CD4-positive, alpha-beta memory T cell (primary cell): ENCODE data around the gene USP24. TPM values are rescaled to one million over a fixed set of nuclear protein-coding genes. Genes with fewer than 3 reads are reported as not detected.

ENCODE experiments used
- CTCF ChIA-PET: fragments of 350-600 bp; sonication (Branson Sonifier 250); formaldehyde crosslinking; loops from one replicate; lab custom pipeline; 2021; ENCODE audit warnings: inconsistent platforms; ENCODE audit not compliant: partially characterized antibody; lab: Charles Lee
- POLR2A ChIA-PET: fragments of 350-600 bp; sonication (Branson Sonifier 250); formaldehyde crosslinking; loops from one replicate; lab custom pipeline; 2021; ENCODE audit not compliant: partially characterized antibody; lab: Charles Lee
- DNase-seq, 5 donors: peaks; one replicate each; pipeline versions ENCODE4 v3.0.0 to v3.0.0-alpha.2; 2020 to 2022; ENCODE audit warnings: mixed read lengths in 1 of 5
- H3K27ac ChIP-seq: one replicate; pipeline ENCODE4 v1.7.0; 2013; ENCODE audit warnings: low read depth, low read length
- H3K27me3 ChIP-seq: 2 replicates; pipeline ENCODE4 v1.7.0; 2013; ENCODE audit warnings: mild to moderate bottlenecking, low read length, moderate library complexity; ENCODE audit not compliant: insufficient read depth
- H3K36me3 ChIP-seq: 2 replicates; pipeline ENCODE4 v1.7.0; 2013; ENCODE audit warnings: mild to moderate bottlenecking, low read length, moderate library complexity; ENCODE audit not compliant: insufficient read depth
- H3K4me1 ChIP-seq: 2 replicates; pipeline ENCODE4 v1.7.0; 2013; ENCODE audit warnings: mild to moderate bottlenecking, low read length, moderate library complexity; ENCODE audit not compliant: insufficient read depth
- H3K4me3 ChIP-seq, 2 donors: one replicate each; pipeline ENCODE4 v1.7.0; 2013; ENCODE audit warnings: low read length in 2 of 2, mild to moderate bottlenecking in 1 of 2
- H3K9me3 ChIP-seq, 2 donors: one replicate each; pipeline ENCODE4 v1.7.0; 2013; ENCODE audit warnings: low read length in 2 of 2, control low read depth in 1 of 2; ENCODE audit not compliant: control insufficient read depth in 1 of 2
- H3K27ac Mint-ChIP-seq, 7 donors: one replicate each; pipeline ENCODE4 v1.8.0; 2020 to 2021; ENCODE audit warnings: mixed read lengths in 7 of 7, mild to moderate bottlenecking in 6 of 7, inconsistent platforms in 3 of 7, moderate library complexity in 3 of 7
- H3K27me3 Mint-ChIP-seq, 2 donors: one replicate each; pipeline ENCODE4 v1.8.0; 2020 to 2021; ENCODE audit warnings: mixed read lengths in 2 of 2
- H3K36me3 Mint-ChIP-seq, 2 donors: one replicate each; pipeline ENCODE4 v1.8.0; 2020 to 2021; ENCODE audit warnings: mixed read lengths in 2 of 2, inconsistent platforms in 1 of 2, mild to moderate bottlenecking in 1 of 2
- H3K4me1 Mint-ChIP-seq, 4 donors: one replicate each; pipeline ENCODE4 v1.8.0; 2020 to 2021; ENCODE audit warnings: mixed read lengths in 4 of 4, mild to moderate bottlenecking in 1 of 4
- H3K4me3 Mint-ChIP-seq, 8 donors: one replicate each; pipeline ENCODE4 v1.8.0; 2020 to 2021; ENCODE audit warnings: mixed read lengths in 8 of 8, mild to moderate bottlenecking in 7 of 8, moderate library complexity in 6 of 8, inconsistent platforms in 3 of 8
- H3K9me3 Mint-ChIP-seq, 8 donors: one replicate each; pipeline ENCODE4 v1.8.0; 2020 to 2021; ENCODE audit warnings: mixed read lengths in 8 of 8, mild to moderate bottlenecking in 5 of 8, inconsistent platforms in 3 of 8, moderate library complexity in 1 of 8
- intact Hi-C: fragments of 100-400 bp; cut with micrococcal nuclease; formaldehyde crosslinking; loops from one replicate; pipeline ENCODE4 v1.15.1; 2023
- polyA plus RNA-seq, 2 donors: library from polyadenylated mRNA; unstranded; fragments of 300-500 nt; fragmentation: Illumina TruSeq; gene quantifications; one replicate each; pipeline ENCODE4 v1.2.3, GENCODE V29; 2021
- total RNA-seq, 2 experiments: library from RNA; stranded (reverse); gene quantifications; one replicate each; pipeline ENCODE4 v1.2.3, GENCODE V29; 2021

Gene USP24
- total and polyA plus RNA-seq, 4 experiments from 2014 or later: 1.6 to 74.2 (median 42.1) TPM

- H3K27me3 ChIP-seq: no peaks in the 10 kb centered on the region
- peaks cover 37% of the 10 kb centered on the region for H3K36me3 ChIP-seq
- DNase-seq: no peak
- ChIA-PET CTCF (no interaction called here), POLR2A (no interaction called here)
- Mint-ChIP-seq H3K4me3 (no peak overlapping the region), H3K27ac (peak overlapping the region in 2 of 7 donors; percentile 45 to 67), H3K27me3 (no peaks in the 10 kb centered on the region), H3K4me1 (peaks cover 8 to 16% (median 13%) of the 10 kb centered on the region in 4 donors), H3K9me3 (no peaks in the 10 kb centered on the region), H3K36me3 (peaks cover 45 to 68% of the 10 kb centered on the region in 2 donors)
- H3K27ac ChIP-seq: no peak overlapping the region
- H3K4me3 ChIP-seq: no peak overlapping the region
- intact Hi-C loops: no loop called here
- H3K9me3 ChIP-seq: no peaks in the 10 kb centered on the region
- H3K4me1 ChIP-seq: no peaks in the 10 kb centered on the region
Measured at GRCh38 chr1:55169126-55169525, 46.0 kb downstream of the USP24 start.

- DNase-seq: no peak
- H3K36me3 Mint-ChIP-seq: peaks cover 46 to 71% of the 10 kb centered on the region in 2 donors
- H3K4me1 Mint-ChIP-seq: peaks cover 8 to 14% (median 12%) of the 10 kb centered on the region in 4 donors
- no peak overlapping the region for H3K4me3 ChIP-seq
- intact Hi-C loops: no loop called here
- H3K4me1 ChIP-seq: no peaks in the 10 kb centered on the region
- no peaks in the 10 kb centered on the region for H3K27me3 Mint-ChIP-seq
- H3K27me3 ChIP-seq: no peaks in the 10 kb centered on the region
- H3K4me3 Mint-ChIP-seq: no peak overlapping the region
- peaks cover 42% of the 10 kb centered on the region for H3K36me3 ChIP-seq
- H3K27ac Mint-ChIP-seq: peak overlapping the region in 1 of 7 donors; percentile 19
- no peaks in the 10 kb centered on the region for H3K9me3 ChIP-seq
- ChIA-PET CTCF (no interaction called here), POLR2A (no interaction called here)
- H3K9me3 Mint-ChIP-seq: no peaks in the 10 kb centered on the region
- no peak overlapping the region for H3K27ac ChIP-seq
Measured at GRCh38 chr1:55168353-55168752, 46.8 kb downstream of the USP24 start.

- Mint-ChIP-seq H3K4me3 (no peak overlapping the region), H3K9me3 (no peaks in the 10 kb centered on the region), H3K4me1 (peaks cover 8 to 14% (median 11%) of the 10 kb centered on the region in 4 donors), H3K27ac (peak overlapping the region in 5 of 7 donors; percentile 3 to 70 (median 53)), H3K36me3 (peaks cover 45 to 70% of the 10 kb centered on the region in 2 donors), H3K27me3 (no peaks in the 10 kb centered on the region)
- POLR2A ChIA-PET: interaction anchor here (1.4 kb wide), 1 partner anchor 46 kb away, joined by 3 read pairs; no protein-coding TSS in a partner anchor
- Histone ChIP-seq H3K9me3 (no peaks in the 10 kb centered on the region), H3K27ac (no peak overlapping the region), H3K4me3 (no peak overlapping the region), H3K4me1 (no peaks in the 10 kb centered on the region), H3K36me3 (peaks cover 42% of the 10 kb centered on the region), H3K27me3 (no peaks in the 10 kb centered on the region)
- no peak for DNase-seq
- intact Hi-C loops: no loop called here
- CTCF ChIA-PET: no interaction called here
Measured at GRCh38 chr1:55167224-55167871, 47.8 kb downstream of the USP24 start.

- no peaks in the 10 kb centered on the region for H3K9me3 ChIP-seq
- POLR2A ChIA-PET: no interaction called here
- Mint-ChIP-seq H3K4me1 (peaks cover 0 to 9% (median 7%) of the 10 kb centered on the region in 4 donors), H3K9me3 (no peaks in the 10 kb centered on the region), H3K27me3 (no peaks in the 10 kb centered on the region), H3K27ac (peak overlapping the region in 2 of 7 donors; percentile 38 to 47), H3K4me3 (no peak overlapping the region), H3K36me3 (peaks cover 29 to 59% of the 10 kb centered on the region in 2 donors)
- H3K36me3 ChIP-seq: peaks cover 27% of the 10 kb centered on the region
- CTCF ChIA-PET: interaction anchor here (1.4 kb wide), 1 partner anchor 113 kb away, joined by 4 read pairs; no protein-coding TSS in a partner anchor
- H3K4me1 ChIP-seq: no peaks in the 10 kb centered on the region
- no peak overlapping the region for H3K4me3 ChIP-seq
- no peak for DNase-seq
- H3K27ac ChIP-seq: no peak overlapping the region
- no peaks in the 10 kb centered on the region for H3K27me3 ChIP-seq
- intact Hi-C loops: loop anchor here (5.0 kb wide), 1 partner anchor 47 kb away; no protein-coding TSS in a partner anchor
Measured at GRCh38 chr1:55164906-55165305, 50.3 kb downstream of the USP24 start.

- H3K27me3 Mint-ChIP-seq: no peaks in the 10 kb centered on the region
- H3K4me3 Mint-ChIP-seq: no peak overlapping the region
- H3K4me1 ChIP-seq: no peaks in the 10 kb centered on the region
- no peak overlapping the region for H3K27ac ChIP-seq
- H3K9me3 ChIP-seq: no peaks in the 10 kb centered on the region
- peak overlapping the region in 1 of 7 donors; percentile 37 for H3K27ac Mint-ChIP-seq
- peaks cover 27% of the 10 kb centered on the region for H3K36me3 ChIP-seq
- peaks cover 0 to 13% (median 4%) of the 10 kb centered on the region in 4 donors for H3K4me1 Mint-ChIP-seq
- H3K4me3 ChIP-seq: no peak overlapping the region
- H3K9me3 Mint-ChIP-seq: no peaks in the 10 kb centered on the region
- intact Hi-C loops: no loop called here
- CTCF ChIA-PET: interaction anchor here (0.8 kb wide), 1 partner anchor 17 kb away, joined by 3 read pairs; no protein-coding TSS in a partner anchor
- no peaks in the 10 kb centered on the region for H3K27me3 ChIP-seq
- H3K36me3 Mint-ChIP-seq: peaks cover 38 to 64% of the 10 kb centered on the region in 2 donors
- POLR2A ChIA-PET: interaction anchor here (1.2 kb wide), 1 partner anchor 56 kb away, joined by 4 read pairs; the partner anchor contains the start of gene USP24
- no peak for DNase-seq
Measured at GRCh38 chr1:55159571-55159970, 55.6 kb downstream of the USP24 start.

GRCh38 chr1:55156608-55157007 lies 58.6 kb downstream of the USP24 start:
- POLR2A ChIA-PET: no interaction called here
- CTCF ChIA-PET: no interaction called here

GRCh38 chr1:55156093-55156492 lies 59.1 kb downstream of the USP24 start:
- intact Hi-C loops: no loop called here
- H3K4me3 ChIP-seq: no peak overlapping the region
- Mint-ChIP-seq H3K27ac (peak overlapping the region in 5 of 7 donors; percentile 0 to 75 (median 53)), H3K4me3 (no peak overlapping the region), H3K9me3 (no peaks in the 10 kb centered on the region), H3K27me3 (no peaks in the 10 kb centered on the region), H3K4me1 (peaks cover 15 to 33% (median 19%) of the 10 kb centered on the region in 4 donors), H3K36me3 (peaks cover 46 to 71% of the 10 kb centered on the region in 2 donors)
- peaks cover 20% of the 10 kb centered on the region for H3K4me1 ChIP-seq
- H3K27me3 ChIP-seq: no peaks in the 10 kb centered on the region
- ChIA-PET POLR2A (no interaction called here), CTCF (no interaction called here)
- H3K9me3 ChIP-seq: no peaks in the 10 kb centered on the region
- H3K27ac ChIP-seq: peak overlapping the region; percentile 14
- DNase-seq: no peak
- peaks cover 27% of the 10 kb centered on the region for H3K36me3 ChIP-seq

More at GRCh38 chr1:55156608-55157007, 58.6 kb downstream of the USP24 start:
- peaks cover 30% of the 10 kb centered on the region for H3K36me3 ChIP-seq
- intact Hi-C loops: no loop called here
- no peaks in the 10 kb centered on the region for H3K9me3 ChIP-seq
- no peak for DNase-seq
- no peak overlapping the region for H3K4me3 Mint-ChIP-seq
- peaks cover 43 to 68% of the 10 kb centered on the region in 2 donors for H3K36me3 Mint-ChIP-seq
- H3K4me3 ChIP-seq: no peak overlapping the region
- H3K27me3 Mint-ChIP-seq: no peaks in the 10 kb centered on the region
- peaks cover 14% of the 10 kb centered on the region for H3K4me1 ChIP-seq
- no peak overlapping the region for H3K27ac ChIP-seq
- H3K27ac Mint-ChIP-seq: peak overlapping the region in 3 of 7 donors; percentile 5 to 69 (median 30)
- H3K4me1 Mint-ChIP-seq: peaks cover 10 to 28% (median 14%) of the 10 kb centered on the region in 4 donors
- no peaks in the 10 kb centered on the region for H3K9me3 Mint-ChIP-seq
- H3K27me3 ChIP-seq: no peaks in the 10 kb centered on the region
